Left ventricle myocardium inferior (tissue), 1 donor: ENCODE results near the gene RBM11. TPM values are rescaled to one million over a fixed set of nuclear protein-coding genes. Genes with fewer than 3 reads are reported as not detected.

Experiments used
- DNase-seq: peaks from one replicate; pipeline ENCODE4 v3.0.0-alpha.2; 2020
- H3K27ac ChIP-seq: fragments of 200-600 bp; replicated peaks from 2 replicates; pipeline ENCODE4 v1.8.0; 2021
- H3K27me3 ChIP-seq: fragments of 200-600 bp; 2 replicates; pipeline ENCODE4 v1.8.0; 2021; ENCODE audit warnings: low read depth
- H3K36me3 ChIP-seq: fragments of 200-600 bp; 2 replicates; pipeline ENCODE4 v1.8.0; 2021
- H3K4me1 ChIP-seq: fragments of 200-600 bp; 2 replicates; pipeline ENCODE4 v1.8.0; 2021
- H3K4me3 ChIP-seq: fragments of 200-600 bp; 2 replicates; pipeline ENCODE4 v1.8.0; 2021; ENCODE audit warnings: mild to moderate bottlenecking, moderate library complexity
- H3K9me3 ChIP-seq: fragments of 200-600 bp; replicated peaks from 2 replicates; pipeline ENCODE4 v1.8.0; 2021
- CTCF ChIP-seq: fragments of 200-600 bp; IDR thresholded peaks from 2 replicates; pipeline ENCODE4 v1.8.0; 2021; ENCODE audit warnings: antibody characterized with exemption, mild to moderate bottlenecking, borderline replicate concordance
- intact Hi-C: fragments of 100-400 bp; cut with micrococcal nuclease; formaldehyde crosslinking; loops from one replicate; pipeline ENCODE4 v1.11.0; 2022
- total RNA-seq: library from RNA; stranded (reverse); fragmentation: NEBNext Ultra II Directional; extraction: Animal tissue kit (Norgen Biotek cat#: 25700); gene quantifications from one replicate; pipeline ENCODE4 v1.2.1, GENCODE V29; 2021
- donor health status: DM: no; HTN: yes; CAD: no; lungs with severe emphysema.

The RBM11 gene
- total RNA-seq, 1 donor from 2014 or later = 0.30 TPM

GRCh38 chr21:14275702-14276205 is 59.8 kb downstream of the RBM11 start:
- DNase-seq = no peak
- intact Hi-C loops = no loop called here
- no peaks in the 10 kb centered on the region for H3K36me3 ChIP-seq
- H3K4me3 ChIP-seq = no peak overlapping the region
- no peak for TF ChIP-seq CTCF
- H3K27me3 ChIP-seq = peaks cover 50% of the 10 kb centered on the region
- H3K9me3 ChIP-seq = no peaks in the 10 kb centered on the region
- H3K4me1 ChIP-seq = peaks cover 7% of the 10 kb centered on the region
- no peak overlapping the region for H3K27ac ChIP-seq

Other genes with a start within 250 kb of the RBM11 start
- not detected for gene LIPI, start 5.2 kb upstream of the RBM11 start, total RNA-seq
- 14.6 TPM for gene HSPA13, start 167.0 kb downstream of the RBM11 start, total RNA-seq